ENCODE measurements around the gene BMPR1A.

Gene BMPR1A

DNA sequence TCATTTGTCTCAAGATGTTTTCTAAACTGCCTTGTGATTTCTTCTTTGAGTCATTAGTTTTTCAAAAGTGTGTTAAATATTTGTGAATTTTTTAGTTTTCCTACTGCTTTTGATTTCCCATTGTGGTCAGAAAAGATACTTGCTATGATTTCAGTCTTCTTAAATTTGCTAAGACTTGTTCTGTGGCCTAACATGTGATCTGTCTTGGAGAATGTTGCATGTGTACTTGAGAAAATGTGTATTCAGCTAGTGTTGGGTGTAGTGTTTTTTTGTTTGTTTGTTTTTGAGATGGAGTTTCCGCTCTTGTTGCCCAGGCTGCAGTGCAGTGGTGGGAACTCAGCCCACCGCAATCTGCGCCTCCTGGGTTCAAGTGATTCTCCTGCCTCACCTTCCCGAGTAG lies 28.6 kb downstream of the BMPR1A start:
- DNase-seq (ENCODE audit: low spot score) (no peak), ATAC-seq (ENCODE audit: low read depth) (no peak)
- Histone ChIP-seq H3K36me3 (ENCODE audit: low read depth) (no peaks in the 10 kb centered on the region), H3K4me3 (ENCODE audit: severe bottlenecking) (no peak overlapping the region), H3K27ac (ENCODE audit: poor library complexity, severe bottlenecking) (no peak overlapping the region), H3K4me1 (ENCODE audit: insufficient read depth, poor library complexity, severe bottlenecking) (peaks cover 8% of the 10 kb centered on the region), H3K27me3 (ENCODE audit: insufficient read depth, poor library complexity, severe bottlenecking) (no peaks in the 10 kb centered on the region), H3K9me3 (ENCODE audit: severe bottlenecking) (no peaks in the 10 kb centered on the region)
- no peak for TF ChIP-seq CTCF (IDR thresholded peaks at IDR 0.05; ENCODE audit: poor library complexity, severe bottlenecking)

DNA sequence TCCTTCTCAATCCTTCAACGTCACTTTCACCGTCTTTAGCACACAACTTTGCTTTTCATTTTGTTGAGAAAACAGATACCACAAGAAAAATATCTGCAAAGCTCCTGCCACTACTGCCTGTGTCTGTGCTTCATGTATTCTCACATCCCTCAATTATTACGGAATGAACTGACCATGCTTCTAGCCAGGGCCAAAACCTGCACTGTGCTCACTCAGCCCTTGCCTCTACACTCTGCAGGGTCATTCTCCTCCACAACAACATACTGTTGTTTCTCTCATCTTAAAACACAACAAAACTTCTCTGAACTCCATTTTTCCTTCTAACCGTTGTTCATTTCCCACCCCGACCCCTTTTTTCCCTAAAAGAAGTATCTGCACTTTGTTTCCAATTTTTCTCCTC lies 29.5 kb downstream of the BMPR1A start:
- no peak for TF ChIP-seq CTCF (IDR thresholded peaks at IDR 0.05; ENCODE audit: poor library complexity, severe bottlenecking)
- no peak for ATAC-seq (ENCODE audit: low read depth)
- DNase-seq (ENCODE audit: low spot score), result no peak
- H3K36me3 ChIP-seq (ENCODE audit: low read depth), result no peaks in the 10 kb centered on the region
- H3K27me3 ChIP-seq (ENCODE audit: insufficient read depth, poor library complexity, severe bottlenecking), result no peaks in the 10 kb centered on the region
- H3K4me3 ChIP-seq (ENCODE audit: severe bottlenecking), result no peak overlapping the region
- H3K4me1 ChIP-seq (ENCODE audit: insufficient read depth, poor library complexity, severe bottlenecking), result peaks cover 8% of the 10 kb centered on the region
- no peaks in the 10 kb centered on the region for H3K9me3 ChIP-seq (ENCODE audit: severe bottlenecking)
- no peak overlapping the region for H3K27ac ChIP-seq (ENCODE audit: poor library complexity, severe bottlenecking)

DNA sequence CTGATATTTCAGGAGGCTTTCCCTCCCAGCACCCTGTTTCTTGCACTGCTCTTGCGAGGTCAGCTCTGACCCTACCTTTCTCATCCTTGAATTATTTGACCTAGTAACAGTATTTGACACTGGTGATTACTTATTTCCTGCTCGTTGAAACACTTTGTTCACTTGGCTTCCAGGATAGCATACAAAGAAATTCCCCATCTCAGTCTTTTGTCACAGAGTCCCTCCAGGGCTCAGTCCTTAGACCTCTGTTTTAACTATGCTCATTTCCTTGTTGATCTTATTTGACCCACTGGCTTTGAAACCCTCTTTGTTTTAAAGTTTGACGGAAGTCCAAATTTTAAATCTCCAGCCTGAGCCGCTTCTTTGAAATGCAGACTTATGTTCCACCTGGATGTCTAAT lies 29.9 kb downstream of the BMPR1A start:
- H3K9me3 ChIP-seq (ENCODE audit: severe bottlenecking), result no peaks in the 10 kb centered on the region
- no peak for TF ChIP-seq CTCF (IDR thresholded peaks at IDR 0.05; ENCODE audit: poor library complexity, severe bottlenecking)
- ATAC-seq (ENCODE audit: low read depth) (no peak), DNase-seq (ENCODE audit: low spot score) (no peak)
- H3K27ac ChIP-seq (ENCODE audit: poor library complexity, severe bottlenecking), result no peak overlapping the region
- no peaks in the 10 kb centered on the region for H3K36me3 ChIP-seq (ENCODE audit: low read depth)
- no peak overlapping the region for H3K4me3 ChIP-seq (ENCODE audit: severe bottlenecking)
- no peaks in the 10 kb centered on the region for H3K27me3 ChIP-seq (ENCODE audit: insufficient read depth, poor library complexity, severe bottlenecking)
- peaks cover 8% of the 10 kb centered on the region for H3K4me1 ChIP-seq (ENCODE audit: insufficient read depth, poor library complexity, severe bottlenecking)

- no peak for DNase-seq (ENCODE audit: low spot score)
- no peak for ATAC-seq (ENCODE audit: low read depth)
- Histone ChIP-seq H3K4me1 (ENCODE audit: insufficient read depth, poor library complexity, severe bottlenecking) (peaks cover 13% of the 10 kb centered on the region), H3K9me3 (ENCODE audit: severe bottlenecking) (no peaks in the 10 kb centered on the region), H3K36me3 (ENCODE audit: low read depth) (0 out of 2 replicates have a peak, but pooled peaks cover 3% of the 10 kb centered on the region), H3K27me3 (ENCODE audit: insufficient read depth, poor library complexity, severe bottlenecking) (no peaks in the 10 kb centered on the region), H3K27ac (ENCODE audit: poor library complexity, severe bottlenecking) (no peak overlapping the region), H3K4me3 (ENCODE audit: severe bottlenecking) (no peak overlapping the region)
- no peak for TF ChIP-seq CTCF (IDR thresholded peaks at IDR 0.05; ENCODE audit: poor library complexity, severe bottlenecking)
These were observed 34.0 kb downstream of the BMPR1A start for GRCh38 chr10:86790394-86790793.

DNA sequence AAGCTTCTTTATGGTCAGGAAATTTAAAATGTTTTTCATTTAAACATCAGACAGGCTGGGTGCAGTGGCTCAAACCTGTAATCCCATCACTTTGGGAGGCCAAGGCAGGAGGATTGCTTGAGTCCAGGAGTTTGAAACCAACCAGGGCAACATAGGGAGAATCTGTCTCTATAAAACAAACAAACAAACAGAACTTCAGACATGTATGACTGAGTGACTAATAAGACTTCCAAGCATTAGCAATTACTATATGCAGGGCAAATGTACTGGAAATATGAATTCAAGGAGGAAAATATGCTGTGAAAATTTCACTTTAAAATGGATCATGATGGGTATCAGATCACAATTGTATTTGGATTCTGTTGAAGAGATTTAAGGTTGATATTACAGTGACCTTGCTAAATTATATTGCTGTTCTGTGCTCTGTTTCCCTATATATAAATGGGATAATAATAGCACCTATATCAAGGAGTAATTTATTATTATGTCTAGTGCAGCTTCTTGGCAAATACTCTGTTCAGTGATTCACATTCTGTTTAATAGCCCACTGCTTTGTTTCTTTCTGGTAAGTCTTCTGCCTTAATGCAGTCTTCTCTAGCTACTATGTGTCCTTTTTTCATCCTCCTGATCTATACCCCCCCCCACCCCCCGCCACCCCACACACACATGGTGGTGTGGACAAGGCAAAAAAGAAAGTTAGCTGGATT lies 36.2 kb downstream of the BMPR1A start:
- peaks cover 11% of the 10 kb centered on the region for H3K4me1 ChIP-seq (ENCODE audit: insufficient read depth, poor library complexity, severe bottlenecking)
- no peak overlapping the region for H3K4me3 ChIP-seq (ENCODE audit: severe bottlenecking)
- TF ChIP-seq CTCF (IDR thresholded peaks at IDR 0.05; ENCODE audit: poor library complexity, severe bottlenecking), result no peak
- no peaks in the 10 kb centered on the region for H3K9me3 ChIP-seq (ENCODE audit: severe bottlenecking)
- H3K27ac ChIP-seq (ENCODE audit: poor library complexity, severe bottlenecking), result no peak overlapping the region
- ATAC-seq (ENCODE audit: low read depth), result no peak
- 0 out of 2 replicates have a peak, but pooled peaks cover 3% of the 10 kb centered on the region for H3K36me3 ChIP-seq (ENCODE audit: low read depth)
- H3K27me3 ChIP-seq (ENCODE audit: insufficient read depth, poor library complexity, severe bottlenecking), result no peaks in the 10 kb centered on the region
- DNase-seq (ENCODE audit: low spot score), result no peak

Measured in RWPE2 (cell line).